HCT116 (cell line): ENCODE results near the gene ALB. TPM values are rescaled to one million over a fixed set of nuclear protein-coding genes. Genes with fewer than 3 reads are reported as not detected.

ENCODE experiments used
- ATAC-seq: fragments of 200-7000 bp; cut with Tn5 transposase; 2 replicates; pipeline ENCODE4 v1.9.1; 2020; ENCODE audit warnings: mild to moderate bottlenecking, moderate library complexity
- BruUV-seq: library from RNA; stranded (reverse); fragments of 400-500 nt; replicated peaks from 2 replicates; lab custom pipeline; 2021; lab: Mats Ljungman, UMichigan
- CTCF ChIA-PET: fragments of 300-600 bp; sonication (Branson Sonifier 250); formaldehyde crosslinking; loops from one replicate; lab custom pipeline; 2021; ENCODE audit warnings: antibody characterized with exemption; lab: Charles Lee
- POLR2A ChIA-PET: fragments of 300-600, 350-600 bp; sonication (Branson Sonifier 250); formaldehyde crosslinking; loops from one replicate; lab custom pipeline; 2021; ENCODE audit warnings: antibody characterized with exemption; lab: Charles Lee
- RAD21 ChIA-PET, 2 experiments: fragments of 300-600 bp; sonication (Branson Sonifier 250); formaldehyde crosslinking; loops; one replicate each; lab custom pipeline; 2023; ENCODE audit warnings: low total read pairs in 2 of 2; ENCODE audit not compliant: uncharacterized antibody in 2 of 2, unreplicated experiment in 2 of 2, low non-redundant PET in 1 of 2; lab: Charles Lee
- DNase-seq: peaks from one replicate; pipeline ENCODE4 v3.0.0-alpha.2; 2010; ENCODE audit warnings: low read depth, low spot score
- H2AFZ ChIP-seq: fragments of 200-600 bp; shearing (Covaris generic), sonication (generic); 2 replicates; pipeline ENCODE4 v1.6.1; 2017; ENCODE audit warnings: low read depth, mixed run types, mixed read lengths, antibody characterized with exemption, low read length; ENCODE audit not compliant: poor library complexity, severe bottlenecking
- H3K27ac ChIP-seq: 2 replicates; pipeline ENCODE4 v1.5.1; 2012; ENCODE audit warnings: low read depth, low read length
- H3K27me3 ChIP-seq: fragments of 200-600 bp; sonication (generic); 2 replicates; pipeline ENCODE4 v1.6.1; 2016; ENCODE audit warnings: mixed run types, low read length, mixed read lengths; ENCODE audit not compliant: insufficient read depth
- H3K36me3 ChIP-seq, 2 experiments: fragments of 200-500 bp in 1 of 2; fragments of 200-600 bp in 1 of 2; sonication (Bioruptor generic) in 1 of 2; sonication (generic) in 1 of 2; 2 replicates each; pipeline versions ENCODE4 v1.5.1 to v1.6.1; 2014 to 2016; ENCODE audit warnings: low read length in 2 of 2, inconsistent platforms in 1 of 2, mixed read lengths in 1 of 2, mixed run types in 1 of 2; ENCODE audit not compliant: insufficient read depth in 2 of 2, control insufficient read depth in 1 of 2
- H3K4me1 ChIP-seq, 2 experiments: fragments of 200-600 bp in 1 of 2; sonication (generic) in 1 of 2; 2 replicates each; pipeline versions ENCODE4 v1.5.1 to v1.6.1; 2012 to 2017; ENCODE audit warnings: low read length in 2 of 2, inconsistent platforms in 1 of 2, mild to moderate bottlenecking in 1 of 2, mixed read lengths in 1 of 2, mixed run types in 1 of 2, moderate library complexity in 1 of 2; ENCODE audit not compliant: insufficient read depth in 2 of 2, control insufficient read depth in 1 of 2
- H3K4me2 ChIP-seq: fragments of 200-600 bp; sonication (generic); 2 replicates; pipeline ENCODE4 v1.6.1; 2017; ENCODE audit warnings: mixed run types, low read length, mixed read lengths
- H3K4me3 ChIP-seq, 2 experiments: fragments of 200-600 bp in 1 of 2; sonication (generic) in 1 of 2; replicated peaks in 1 of 2; 2 replicates each; pipeline ENCODE4 v1.5.1; 2011 to 2016; ENCODE audit warnings: low read length in 2 of 2, control low read depth in 1 of 2, low read depth in 1 of 2, mild to moderate bottlenecking in 1 of 2, mixed read lengths in 1 of 2, mixed run types in 1 of 2
- H3K79me2 ChIP-seq: fragments of 200-600 bp; sonication (generic); 2 replicates; pipeline ENCODE4 v1.6.1; 2017; ENCODE audit warnings: mild to moderate bottlenecking, mixed run types, low read length, moderate library complexity, mixed read lengths; ENCODE audit not compliant: insufficient read depth
- H3K9ac ChIP-seq: fragments of 200-600 bp; sonication (generic); 2 replicates; pipeline ENCODE4 v1.6.1; 2016; ENCODE audit warnings: low read length, mixed read lengths
- H3K9me2 ChIP-seq: fragments of 200-600 bp; sonication (generic), shearing (Covaris generic); 2 replicates; pipeline ENCODE4 v1.6.1; 2017; ENCODE audit warnings: mixed run types, mild to moderate bottlenecking, moderate library complexity; ENCODE audit not compliant: insufficient read depth
- H3K9me3 ChIP-seq, 2 experiments: fragments of 200-500 bp in 1 of 2; fragments of 200-600 bp in 1 of 2; sonication (Bioruptor generic) in 1 of 2; sonication (generic) in 1 of 2; 2 replicates each; pipeline ENCODE4 v1.6.1; 2014 to 2017; ENCODE audit warnings: low read length in 2 of 2, mixed read lengths in 2 of 2, inconsistent platforms in 1 of 2, low read depth in 1 of 2, mild to moderate bottlenecking in 1 of 2, mixed run types in 1 of 2, moderate library complexity in 1 of 2; ENCODE audit not compliant: control insufficient read depth in 1 of 2, insufficient read depth in 1 of 2
- H4K20me1 ChIP-seq: fragments of 200-600 bp; sonication (generic), shearing (Covaris generic); 2 replicates; pipeline ENCODE4 v1.6.1; 2017; ENCODE audit warnings: mixed run types, mild to moderate bottlenecking, moderate library complexity; ENCODE audit not compliant: insufficient read depth
- ATF3 ChIP-seq: IDR thresholded peaks from 2 replicates; pipeline ENCODE4 v1.6.1; 2012
- CBX3 ChIP-seq: IDR thresholded peaks from 2 replicates; pipeline ENCODE4 v1.6.1; 2012; ENCODE audit warnings: low read depth
- CEBPB ChIP-seq: IDR thresholded peaks from 2 replicates; pipeline ENCODE4 v1.6.1; 2012; ENCODE audit warnings: low read depth
- CTCF ChIP-seq, 3 experiments: fragments of 200-600 bp in 1 of 3; sonication (generic) in 1 of 3; IDR thresholded peaks in 2 of 3; conservative IDR thresholded peaks in 1 of 3; 2 replicates each; pipeline ENCODE4 v1.5.1; 2012 to 2017; ENCODE audit warnings: low read depth in 2 of 3, low read length in 2 of 3, antibody characterized with exemption in 1 of 3, borderline replicate concordance in 1 of 3, control low read depth in 1 of 3, mild to moderate bottlenecking in 1 of 3, mixed read lengths in 1 of 3, mixed run types in 1 of 3, moderate library complexity in 1 of 3; ENCODE audit not compliant: insufficient read depth in 1 of 3
- ELF1 ChIP-seq: IDR thresholded peaks from 2 replicates; pipeline ENCODE4 v1.6.1; 2012; ENCODE audit warnings: low read depth, borderline replicate concordance
- FOSL1 ChIP-seq: IDR thresholded peaks from 2 replicates; pipeline ENCODE4 v1.6.1; 2012; ENCODE audit warnings: low read depth
- POLR2AphosphoS5 ChIP-seq: IDR thresholded peaks from 2 replicates; pipeline ENCODE4 v1.6.1; 2011; ENCODE audit warnings: mild to moderate bottlenecking, low read depth, low read length, moderate library complexity
- RAD21 ChIP-seq: IDR thresholded peaks from 2 replicates; pipeline ENCODE4 v1.6.1; 2012; ENCODE audit warnings: low read depth, mild to moderate bottlenecking
- SP1 ChIP-seq: IDR thresholded peaks from 2 replicates; pipeline ENCODE4 v1.6.1; 2012; ENCODE audit warnings: low read depth
- YY1 ChIP-seq: IDR thresholded peaks from 2 replicates; pipeline ENCODE4 v1.6.1; 2011; ENCODE audit warnings: low read length, low read depth, moderate library complexity, mild to moderate bottlenecking; ENCODE audit not compliant: insufficient replicate concordance; ENCODE audit errors: extremely low read depth
- ZFX ChIP-seq: fragments of 450-650 bp; IDR thresholded peaks from 2 replicates; pipeline ENCODE4 v1.6.1; 2017
- ZNF274 ChIP-seq: fragments of 200-500 bp; sonication (Bioruptor generic); IDR thresholded peaks from 2 replicates; pipeline ENCODE4 v1.6.1; 2014; ENCODE audit warnings: mild to moderate bottlenecking, low read depth, low read length, inconsistent platforms
- intact Hi-C: fragments of 100-400 bp; cut with micrococcal nuclease; formaldehyde crosslinking; loops from 2 replicates; pipeline ENCODE4 v1.10.0; 2022
- total RNA-seq: library from RNA; stranded (reverse); gene quantifications from one replicate; pipeline ENCODE4 v1.2.1, GENCODE V29; 2021; ENCODE audit not compliant: unreplicated experiment

Gene ALB
- total RNA-seq, 1 experiment from 2014 or later, result 26.7 TPM

GRCh38 chr4:73401412-73401811, 2.7 kb upstream of the ALB start:
- BruUV-seq, result no TSS peak
- CTCF ChIA-PET, result no interaction called here
- H2AFZ ChIP-seq, result no peak overlapping the region
- H3K79me2 ChIP-seq, result no peaks in the 10 kb centered on the region
- H3K9ac ChIP-seq, result no peak overlapping the region
- H3K9me3 ChIP-seq, result no peaks in the 10 kb centered on the region
- H3K27ac ChIP-seq, result no peak overlapping the region
- H3K36me3 ChIP-seq, result no peaks in the 10 kb centered on the region
- no peaks in the 10 kb centered on the region for H3K27me3 ChIP-seq
- no peak for TF ChIP-seq YY1
- no peak for TF ChIP-seq CBX3
- TF ChIP-seq ZNF274, result no peak
- TF ChIP-seq CEBPB, result no peak
- TF ChIP-seq FOSL1, result no peak
- TF ChIP-seq RAD21, result no peak
- TF ChIP-seq ZFX, result no peak
- no peak for TF ChIP-seq SP1
- RAD21 ChIA-PET, result no interaction called here
- ATAC-seq (no peak), DNase-seq (no peak)
- H3K4me2 ChIP-seq, result no peak overlapping the region
- intact Hi-C loops, result no loop called here
- H3K4me1 ChIP-seq, result no peaks in the 10 kb centered on the region
- H3K9me2 ChIP-seq, result no peaks in the 10 kb centered on the region
- no peaks in the 10 kb centered on the region; the same call in 1 of the 2 replicates for H4K20me1 ChIP-seq
- POLR2A ChIA-PET, result no interaction called here
- H3K4me3 ChIP-seq, result no peak overlapping the region

GRCh38 chr4:73404457-73404856, 370 bp downstream of the ALB start:
- POLR2A ChIA-PET, result no interaction called here
- Histone ChIP-seq H3K4me1 (no peaks in the 10 kb centered on the region), H4K20me1 (no peaks in the 10 kb centered on the region; the same call in 1 of the 2 replicates), H3K4me3 (no peak overlapping the region), H3K27ac (no peak overlapping the region), H3K4me2 (no peak overlapping the region), H3K27me3 (no peaks in the 10 kb centered on the region), H3K36me3 (no peaks in the 10 kb centered on the region), H3K79me2 (no peaks in the 10 kb centered on the region), H3K9me3 (no peaks in the 10 kb centered on the region), H3K9me2 (no peaks in the 10 kb centered on the region), H2AFZ (no peak overlapping the region), H3K9ac (no peak overlapping the region)
- no TSS peak for BruUV-seq
- ATAC-seq, result no peak
- CTCF ChIA-PET, result no interaction called here
- RAD21 ChIA-PET, result no interaction called here
- no peak for TF ChIP-seq CTCF (IDR thresholded peaks at IDR 0.05 in 2 of 3, conservative IDR thresholded peaks at IDR 0.05 in 1 of 3; ENCODE audit: borderline replicate concordance in 1 of 3, insufficient read depth in 1 of 3, low read depth in 2 of 3, low read length in 2 of 3)
- TF ChIP-seq ATF3, result no peak
- TF ChIP-seq POLR2AphosphoS5, result no peak
- no peak for TF ChIP-seq ELF1
- intact Hi-C loops, result no loop called here
- DNase-seq, result no peak
